HG03442 (cell line): ENCODE results near the gene TSTD1.
"Not testable (repeated sequence)": the region's sequence is repeated elsewhere in the genome, so short reads cannot be mapped to it uniquely, and the experiment has no call there.

Experiments used
- ATAC-seq: cut with Tn5 transposase; IDR thresholded peaks from one replicate; pipeline ENCODE4 v1.9.1; 2021; ENCODE audit warnings: mild to moderate bottlenecking, moderate library complexity; ENCODE audit not compliant: unreplicated experiment

The TSTD1 gene

DNA sequence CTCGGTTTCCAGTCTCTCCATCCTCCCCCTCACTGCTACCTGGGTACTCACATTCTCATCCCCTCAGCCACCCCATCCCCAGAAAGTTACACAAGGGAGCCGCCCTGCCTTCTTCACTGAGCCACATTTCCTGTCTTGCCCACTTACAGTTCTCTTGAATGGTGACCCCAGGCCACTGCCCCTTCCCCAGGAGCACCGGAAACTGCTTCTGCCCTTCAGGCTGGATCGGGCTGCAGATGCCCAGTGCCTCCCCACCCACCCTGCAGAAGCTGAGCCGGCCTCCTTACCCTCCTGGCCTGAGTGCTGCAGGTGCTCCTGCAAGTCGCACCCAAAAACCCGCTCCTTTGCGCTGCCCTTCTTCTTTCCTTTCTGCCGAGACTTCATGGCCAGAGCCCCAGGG lies 30.5 kb upstream of the TSTD1 start:
- peak; percentile 0 for ATAC-seq

DNA sequence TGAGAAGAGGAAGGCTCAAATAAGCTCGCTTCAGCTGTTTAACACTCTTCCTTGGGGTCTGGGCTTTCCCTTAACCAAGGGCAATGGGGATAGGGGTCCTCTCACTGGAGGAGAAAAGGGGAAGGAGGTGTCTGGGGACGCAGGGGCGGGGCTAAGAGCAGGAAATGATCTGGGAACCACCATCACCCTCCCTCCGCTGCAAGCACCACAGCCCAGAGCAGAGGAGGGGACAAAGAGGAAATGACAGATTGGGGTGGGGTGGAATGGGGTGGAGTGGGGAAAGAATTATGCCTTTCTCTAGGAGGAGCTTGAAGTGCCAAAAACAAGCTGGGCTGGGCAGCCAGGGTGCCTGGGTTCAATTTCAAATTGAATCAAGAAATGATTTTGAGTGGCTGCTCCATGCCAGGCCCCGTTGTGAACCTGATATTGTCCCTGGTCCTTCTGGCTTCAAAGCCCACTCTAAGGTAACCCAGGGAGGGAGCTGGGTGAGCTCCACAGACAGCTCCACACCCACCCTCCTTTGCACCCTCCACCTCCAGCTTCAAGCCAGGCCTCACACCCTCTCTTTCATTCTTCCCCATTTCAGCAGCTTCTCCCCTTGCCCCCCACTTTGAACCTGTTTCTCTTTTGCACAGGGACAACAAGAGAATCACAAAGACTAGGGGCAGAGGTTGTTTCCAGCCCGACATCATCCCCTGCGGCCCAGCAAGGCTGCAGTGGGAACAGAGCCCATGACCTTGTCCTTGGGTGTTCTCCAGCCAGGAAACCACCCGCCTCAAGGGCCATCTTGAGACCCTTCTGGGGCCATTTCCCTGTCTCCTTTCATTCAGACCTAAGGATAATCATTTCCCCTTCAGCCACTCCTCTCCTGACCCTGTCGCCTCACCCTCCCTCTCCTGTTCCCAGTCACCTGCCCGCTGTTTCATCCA lies 29.8 kb upstream of the TSTD1 start:
- ATAC-seq: peak; percentile 41

DNA sequence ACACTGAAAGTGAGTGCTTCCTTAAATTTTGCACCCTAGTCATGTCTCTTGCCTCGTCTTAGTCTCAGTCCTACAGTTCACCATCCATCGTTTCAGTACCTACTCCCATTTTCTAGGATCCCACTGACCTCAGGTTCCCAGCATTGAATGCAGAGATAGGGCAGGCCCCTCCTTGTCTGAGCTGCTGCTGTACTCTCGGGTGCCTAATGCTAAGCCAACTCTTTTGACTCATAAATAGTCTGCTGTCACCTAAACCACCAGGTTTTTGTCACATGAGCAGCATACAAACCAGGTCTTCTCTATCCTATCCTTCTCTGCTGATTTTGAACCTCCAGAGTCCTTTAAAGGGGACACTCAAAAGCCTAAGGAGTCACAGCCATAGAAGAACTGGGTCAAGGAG lies 27.9 kb upstream of the TSTD1 start:
- no peak for ATAC-seq

DNA sequence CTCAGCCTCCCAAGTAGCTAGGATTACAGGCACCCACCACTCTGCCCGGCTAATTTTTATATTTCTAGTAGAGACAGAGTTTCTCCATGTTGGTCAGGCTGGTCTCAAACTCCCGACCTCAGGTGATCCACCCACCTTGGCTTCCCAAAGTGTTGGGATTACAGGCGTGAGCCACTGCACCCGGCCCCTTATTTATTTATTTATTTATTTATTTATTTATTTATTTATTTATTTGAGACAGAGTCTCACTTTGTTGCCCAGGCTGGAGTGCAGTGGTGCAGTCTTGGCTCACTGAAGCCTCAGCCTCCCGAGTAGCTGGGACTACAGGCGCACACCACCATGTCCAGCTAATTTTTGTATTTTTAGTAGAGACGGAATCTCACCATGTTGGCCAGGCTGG lies 26.9 kb upstream of the TSTD1 start:
- ATAC-seq: not testable (repeated sequence)

DNA sequence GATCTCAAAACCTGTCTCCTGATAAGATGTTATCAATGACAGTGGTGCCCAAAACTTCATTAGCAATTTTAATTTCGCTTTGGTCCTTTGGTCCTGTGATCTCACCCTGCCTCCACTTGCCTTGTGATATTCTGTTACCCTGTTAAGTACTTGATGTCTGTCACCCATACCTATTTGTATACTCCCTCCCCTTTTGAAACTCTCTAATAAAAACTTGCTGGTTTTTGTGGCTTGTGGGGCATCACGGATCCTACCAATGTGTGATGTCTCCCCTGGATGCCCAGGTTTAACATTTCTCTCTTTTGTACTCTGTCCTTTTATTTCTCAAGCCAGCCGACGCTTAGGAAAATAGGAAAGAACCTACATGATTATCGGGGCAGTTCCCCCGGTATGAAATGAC lies 25.2 kb upstream of the TSTD1 start:
- not testable (repeated sequence) for ATAC-seq

DNA sequence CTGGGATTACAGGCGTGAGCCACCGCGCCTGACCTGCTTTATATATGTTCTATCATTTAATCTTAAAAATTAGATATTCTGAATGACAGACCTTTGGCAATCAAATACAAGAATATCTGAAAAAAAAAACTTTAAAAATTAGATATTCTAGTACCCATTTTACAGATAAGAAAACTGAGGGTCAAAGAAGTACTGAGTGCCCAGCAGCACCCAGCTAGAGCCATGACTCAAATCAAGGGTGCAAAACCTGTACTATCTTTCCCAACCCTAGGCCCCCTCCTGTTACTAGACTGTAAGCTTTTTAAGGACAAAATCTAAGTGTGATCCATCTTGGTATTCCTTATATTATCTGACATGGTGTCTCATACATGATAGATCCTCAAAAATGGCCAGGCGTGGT lies 22.7 kb upstream of the TSTD1 start:
- ATAC-seq: no peak

DNA sequence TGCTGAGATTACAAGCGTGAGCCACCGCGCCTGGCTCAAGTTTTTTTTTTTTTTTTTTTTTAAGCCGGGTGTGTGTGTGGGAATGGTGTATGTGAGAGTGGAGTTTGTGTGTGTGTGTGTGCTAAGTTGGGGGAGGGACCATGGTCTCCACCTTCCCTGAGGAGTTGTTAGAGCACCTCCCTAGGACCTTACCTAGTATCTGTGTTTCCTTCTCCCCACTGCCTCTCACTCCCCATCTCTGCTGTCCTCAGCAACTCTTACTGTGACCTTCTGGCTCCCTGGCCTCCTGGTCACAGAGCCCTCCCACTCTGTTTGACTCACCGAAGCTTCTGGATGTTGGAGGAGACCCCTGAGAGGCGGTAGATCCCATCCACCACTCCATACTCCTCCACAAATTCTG lies 20.5 kb upstream of the TSTD1 start:
- no peak for ATAC-seq

DNA sequence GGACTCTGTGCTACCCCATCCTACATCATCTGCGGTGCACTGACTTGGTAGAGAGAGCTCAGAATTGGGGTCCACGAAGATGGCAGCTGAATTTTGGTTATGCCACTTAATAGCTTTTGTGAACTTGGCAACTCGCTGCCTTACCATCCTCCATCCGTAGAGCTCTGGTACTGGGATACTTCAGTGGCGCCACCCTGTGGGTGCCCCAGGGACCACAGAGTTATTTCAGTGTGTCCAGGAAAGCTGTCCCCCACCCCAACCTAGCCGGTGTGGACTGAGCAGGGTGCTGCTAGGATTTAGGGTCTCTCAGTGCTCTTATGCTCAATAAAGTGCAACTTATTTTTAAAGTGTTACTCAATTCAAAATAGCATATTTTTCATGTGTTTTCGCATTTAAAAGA lies 16.0 kb upstream of the TSTD1 start:
- no peak for ATAC-seq

DNA sequence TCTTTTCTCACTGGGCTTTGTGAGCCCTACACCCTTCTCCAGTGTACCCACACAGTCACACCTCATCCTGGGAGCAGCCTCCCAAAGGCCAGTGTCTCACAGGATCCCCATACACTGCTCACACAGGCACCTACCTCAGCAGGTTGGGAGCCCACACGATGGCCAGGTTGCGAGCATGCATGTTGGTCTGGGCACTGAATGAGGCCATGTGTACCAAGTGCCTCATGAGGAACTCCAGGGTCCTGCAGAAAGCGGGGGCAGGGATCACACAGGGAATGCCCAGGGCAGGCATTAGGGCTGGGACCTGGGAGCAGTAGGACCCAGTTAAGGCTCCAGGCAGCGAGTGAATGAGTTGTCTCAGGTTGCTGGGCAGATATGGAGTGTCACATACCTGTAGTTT lies 15.5 kb upstream of the TSTD1 start:
- ATAC-seq: no peak

DNA sequence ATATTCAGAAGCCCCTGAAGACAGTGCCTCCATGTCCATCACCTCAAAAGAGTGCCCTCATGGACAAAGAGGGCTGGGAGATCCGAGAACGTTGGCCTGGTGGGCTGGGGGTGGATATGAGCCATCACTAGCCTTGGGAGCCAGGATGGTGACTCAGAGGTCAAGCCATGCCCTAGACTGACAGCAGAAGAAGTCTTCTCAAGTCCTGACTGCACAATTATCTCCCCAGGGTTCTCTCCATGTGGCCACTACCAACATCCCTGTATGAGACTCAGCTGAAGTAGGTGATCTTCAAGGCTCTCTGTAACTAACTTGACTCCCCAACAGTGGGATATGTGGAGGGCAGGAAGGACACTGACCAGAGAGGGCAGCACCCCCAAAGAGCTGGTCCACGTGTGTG lies 14.1 kb upstream of the TSTD1 start:
- ATAC-seq: no peak

DNA sequence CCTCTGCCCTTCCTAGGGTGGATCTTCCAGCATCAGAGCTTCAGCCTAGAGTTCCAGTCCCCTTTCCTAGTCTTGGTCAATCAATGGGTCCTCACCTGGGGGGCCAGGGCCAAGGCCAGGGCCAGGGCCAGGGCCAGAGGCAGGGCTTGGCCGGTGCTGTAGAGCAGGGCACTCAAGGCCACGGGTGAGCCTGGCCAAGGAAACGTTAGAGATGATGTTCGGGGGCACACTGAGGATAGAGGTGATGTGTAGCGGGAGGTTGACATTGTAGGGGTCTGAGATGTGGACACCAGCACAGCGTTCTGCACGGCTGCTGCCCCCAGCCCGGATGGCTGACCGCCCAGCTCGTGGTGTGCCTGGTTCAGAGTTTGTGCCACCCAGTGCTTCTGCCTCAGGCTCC lies 12.5 kb upstream of the TSTD1 start:
- ATAC-seq: no peak

DNA sequence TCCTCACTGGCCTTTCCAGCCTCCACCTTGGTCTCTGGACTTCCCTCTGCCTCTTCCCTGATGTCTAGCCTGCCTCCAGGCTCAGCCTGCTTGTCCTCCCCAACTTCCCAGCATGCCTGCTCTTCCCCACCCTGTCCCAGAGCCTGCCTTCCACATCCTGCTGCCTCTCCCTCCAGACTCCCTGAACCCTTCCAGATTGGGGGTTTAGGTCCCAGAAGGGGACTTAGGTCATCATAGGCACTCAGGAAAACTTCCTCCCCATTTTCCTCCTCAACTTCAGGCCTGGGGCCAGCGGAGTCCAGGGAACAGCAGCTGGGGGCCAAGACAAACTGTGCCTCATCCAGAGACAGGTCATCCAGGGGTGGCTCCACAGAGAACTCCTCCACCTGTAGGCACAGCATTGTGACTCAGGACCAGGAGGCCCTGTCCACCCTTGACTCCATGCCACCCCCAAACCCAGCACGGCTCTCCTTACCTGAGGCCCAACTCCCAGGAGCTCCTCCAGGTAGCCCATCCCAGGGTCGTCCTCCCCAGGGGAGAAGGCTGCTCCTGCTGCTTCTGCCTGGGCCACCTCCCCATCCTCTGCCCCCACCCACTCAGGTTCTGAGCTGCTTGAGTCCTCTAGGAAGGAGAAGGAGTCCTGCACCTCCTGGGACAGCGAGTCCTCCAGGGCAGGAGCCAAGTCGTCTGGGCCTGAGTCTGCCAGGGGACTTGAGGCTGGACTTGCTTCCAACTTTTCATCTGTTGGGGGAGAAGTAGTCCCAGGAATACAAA lies 10.4 kb upstream of the TSTD1 start:
- no peak for ATAC-seq

DNA sequence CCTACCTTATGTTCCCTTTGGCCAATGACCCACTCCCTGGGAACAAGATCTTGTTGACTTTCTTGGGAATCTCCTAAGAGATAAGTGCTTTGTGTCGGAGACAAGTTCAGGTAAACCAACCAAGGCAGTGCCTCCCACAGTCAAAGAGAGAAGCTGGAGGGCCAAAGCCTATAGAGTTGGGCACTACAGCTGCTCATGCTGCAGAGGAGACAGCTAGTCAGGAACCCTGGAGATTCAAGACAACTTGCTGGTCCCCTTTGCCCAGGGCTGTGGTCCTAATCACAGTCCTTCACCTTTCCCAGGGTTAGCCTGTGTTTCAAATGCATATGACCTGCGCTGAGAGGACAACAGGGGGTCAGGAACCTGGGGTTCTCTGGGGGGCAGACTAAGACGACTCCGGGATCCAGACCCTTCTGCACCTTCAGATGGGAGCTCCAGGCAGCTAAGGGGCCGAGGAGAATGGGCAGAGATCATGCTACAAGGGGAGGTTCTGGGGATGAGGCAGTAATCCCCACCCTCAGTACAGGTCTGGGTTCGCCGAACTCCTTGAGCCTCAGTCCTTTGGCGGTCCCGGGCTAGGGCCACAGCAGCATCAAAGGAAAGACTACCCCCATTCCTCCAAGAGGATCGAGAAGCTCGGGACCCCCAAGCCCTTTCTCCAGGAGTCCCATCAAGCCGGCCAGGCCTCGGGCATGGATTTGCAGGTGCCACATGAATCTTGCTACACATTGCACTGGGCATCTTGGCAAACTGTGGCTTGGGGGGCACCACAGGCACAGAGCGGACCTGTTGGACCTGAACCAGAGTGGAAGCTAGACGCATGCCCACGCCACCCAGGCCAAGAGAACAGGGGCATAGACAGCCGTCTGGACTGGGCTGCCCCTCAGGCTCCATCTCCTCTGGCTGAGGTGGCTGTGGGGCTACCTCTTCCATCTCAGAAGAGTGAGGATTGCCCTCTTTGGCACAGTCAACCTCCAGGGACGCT lies 9.0 kb upstream of the TSTD1 start:
- no peak for ATAC-seq

DNA sequence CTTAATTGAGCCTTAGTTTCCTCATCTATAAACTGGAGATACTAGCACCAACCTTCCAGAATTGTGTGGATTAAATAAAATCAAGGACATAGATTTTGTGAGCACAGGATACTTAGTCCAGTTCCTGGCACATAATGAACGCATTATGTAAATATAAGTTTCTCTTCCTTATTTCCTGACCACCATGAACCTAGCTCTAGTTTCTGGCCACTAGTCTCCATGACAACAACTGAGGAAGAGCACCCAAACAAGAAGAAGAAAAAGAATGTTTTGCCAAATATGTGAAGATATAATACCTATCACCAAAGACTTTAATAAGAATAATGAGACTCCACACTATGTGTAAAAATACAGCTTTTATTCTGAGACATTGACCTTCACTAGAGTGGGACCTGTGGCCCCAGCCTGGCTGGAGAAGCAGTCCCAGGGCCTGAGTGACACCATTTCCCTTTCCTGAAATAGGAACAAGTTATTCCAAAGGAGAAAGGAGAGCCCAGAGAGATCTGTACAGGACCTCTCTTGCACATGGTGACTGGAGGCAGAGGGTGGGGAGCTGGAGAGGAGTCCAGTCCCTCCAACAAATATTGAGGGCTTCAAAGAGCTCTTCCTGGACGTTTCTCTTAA lies 8.0 kb upstream of the TSTD1 start:
- no peak for ATAC-seq

DNA sequence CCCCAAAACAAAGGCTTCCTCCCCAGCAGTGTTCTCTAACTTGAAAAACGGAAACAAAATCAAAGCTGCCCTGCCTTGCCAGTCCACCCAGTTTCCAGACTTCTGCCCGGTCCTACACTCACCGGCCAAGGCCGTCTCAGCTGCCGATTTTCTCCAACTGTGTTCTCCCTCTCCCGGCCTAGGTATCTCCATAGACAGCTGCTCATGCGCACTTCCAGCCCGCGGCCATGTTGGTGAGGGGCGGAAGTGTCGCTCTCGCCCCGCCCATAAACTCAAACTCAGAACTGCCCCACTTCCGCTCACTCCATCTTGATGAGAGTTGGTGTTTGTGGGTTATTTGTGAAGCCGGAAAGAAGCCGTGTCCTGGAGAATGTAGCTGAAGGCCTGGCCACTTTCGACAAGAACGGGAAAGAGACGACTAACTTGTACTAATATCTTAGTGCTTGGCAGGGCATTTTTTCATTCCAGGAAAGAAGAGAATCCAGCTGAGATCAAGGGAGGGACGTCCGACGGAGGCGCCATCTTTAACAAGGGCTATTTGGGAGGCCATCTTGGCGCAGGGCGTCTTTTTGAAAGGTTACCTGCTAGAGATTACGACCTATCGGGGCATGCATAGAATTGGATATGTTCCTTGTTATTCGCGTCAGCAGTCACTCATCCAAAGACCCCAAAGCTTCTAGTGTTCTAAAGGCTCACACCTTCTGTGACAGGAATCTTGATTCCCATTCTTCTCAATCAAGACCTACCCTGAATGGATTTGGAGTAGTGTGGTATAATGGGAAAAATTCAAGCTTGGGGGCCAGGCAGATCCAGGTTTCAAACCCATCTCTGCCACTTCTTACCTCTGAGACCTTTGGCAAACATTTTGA lies 7.2 kb upstream of the TSTD1 start, which contains the start of gene USF1:
TSS of gene USF1 (minus strand) at position 242 of the 869 bp plus-strand sequence. CDS start 2,702 bp downstream, outside the sequence.
- peak; percentile 61 for ATAC-seq

DNA sequence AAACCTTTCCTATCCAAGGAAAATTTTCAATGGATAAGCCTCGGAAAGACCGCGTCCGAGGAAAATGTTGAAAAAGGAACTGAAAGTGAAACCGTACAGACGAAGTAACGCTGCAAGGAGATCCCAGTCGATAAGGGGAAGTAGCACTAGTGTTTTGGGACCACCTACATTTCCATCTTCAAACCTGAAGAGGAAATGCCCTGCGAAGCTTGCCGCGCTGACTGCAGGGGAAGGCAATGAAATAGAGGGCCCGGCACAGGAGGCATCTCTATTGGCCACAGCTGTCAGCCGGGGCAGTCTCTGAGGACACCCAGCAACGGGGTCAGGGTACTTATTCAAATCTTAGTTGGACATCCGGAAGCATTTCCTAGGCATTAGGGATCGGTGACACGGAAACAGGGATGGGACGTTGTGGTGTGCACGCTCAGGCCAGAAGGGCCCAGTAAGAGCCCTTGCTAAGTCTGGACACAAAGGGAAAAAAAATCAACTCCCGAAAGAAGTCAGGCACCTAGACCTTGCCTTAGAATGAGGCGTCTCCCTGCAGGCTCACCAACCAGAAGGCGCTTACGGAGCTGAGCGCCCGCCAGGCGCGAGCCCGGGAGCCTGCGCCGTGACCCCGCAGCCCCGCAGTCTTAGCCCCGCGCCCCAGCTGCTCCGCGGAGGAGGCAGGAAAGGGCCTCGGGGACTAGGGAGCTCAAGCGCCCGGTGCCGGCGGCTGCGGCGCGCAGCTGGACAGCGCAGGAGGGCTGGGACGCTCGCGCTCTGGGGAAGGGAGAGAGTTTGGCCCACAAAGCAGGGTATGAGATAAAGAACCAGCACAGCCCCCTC lies 6.4 kb upstream of the TSTD1 start:
- ATAC-seq: peak; percentile 42

DNA sequence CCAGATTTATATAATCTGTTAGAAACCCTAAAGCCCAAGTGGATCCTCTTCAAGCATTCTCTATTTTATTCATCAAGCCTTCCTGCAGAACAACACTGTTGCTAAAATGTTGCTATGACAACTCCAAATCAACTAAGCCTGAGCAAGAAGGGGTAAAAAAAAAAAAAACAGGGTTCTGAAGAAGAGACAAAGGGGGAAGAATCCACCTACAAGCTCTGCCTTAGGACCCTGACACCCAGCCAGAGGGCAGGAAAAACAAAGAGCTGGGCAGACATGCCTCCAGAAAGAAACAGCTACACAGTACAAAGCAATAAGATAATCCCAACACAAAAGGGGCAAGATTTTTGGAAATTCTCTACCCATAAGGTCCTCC lies 5.8 kb upstream of the TSTD1 start:
- no peak for ATAC-seq

DNA sequence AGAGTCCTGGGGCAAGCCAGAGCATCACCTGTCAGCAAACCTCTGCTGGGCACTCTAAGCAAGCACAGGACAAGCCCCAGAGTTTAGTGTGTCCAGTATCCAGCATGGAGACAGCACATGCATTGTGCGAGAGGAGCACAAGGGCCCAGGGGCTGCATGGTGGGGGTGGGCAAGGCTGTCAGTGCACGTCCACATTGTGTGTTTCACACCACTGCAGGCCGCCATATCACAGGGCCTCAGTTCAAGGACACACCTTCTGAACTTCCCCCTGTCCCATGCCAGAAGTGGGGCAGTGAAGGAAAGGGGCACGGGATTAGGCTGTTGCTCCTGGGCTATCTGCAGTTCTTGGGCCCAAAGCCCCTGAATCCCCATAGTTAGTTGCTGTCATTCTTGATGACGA lies 782 bp upstream of the TSTD1 start:
- ATAC-seq: no peak

DNA sequence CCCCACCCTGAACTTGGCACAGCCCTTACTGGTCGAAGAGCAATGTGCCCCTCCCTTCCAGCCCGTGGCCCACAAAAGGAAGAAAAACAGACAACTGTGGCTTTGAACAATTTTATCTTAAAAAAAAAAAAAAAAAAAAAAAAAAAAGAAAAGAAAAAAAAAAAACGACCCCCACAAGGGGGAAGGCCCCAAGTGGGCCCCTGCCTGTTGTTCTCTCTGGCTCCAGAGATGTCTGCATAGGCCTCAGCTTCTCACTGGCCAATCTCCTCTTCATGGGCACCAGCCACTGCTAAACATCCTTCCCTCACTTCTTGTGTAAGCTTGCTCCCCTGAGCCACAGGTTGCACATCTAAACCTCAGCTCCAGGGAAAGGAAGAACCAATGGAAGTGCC lies 386 bp upstream of the TSTD1 start:
- ATAC-seq: no peak
